HG03520 (cell line): ENCODE results near the gene CAMSAP1.
A peak's percentile ranks its signal among the peaks of the same experiment; 100 is the strongest.
"Not testable (repeated sequence)": the region's sequence is repeated elsewhere in the genome, so short reads cannot be mapped to it uniquely, and the experiment has no call there.

Experiments used
- ATAC-seq: cut with Tn5 transposase; IDR thresholded peaks from one replicate; pipeline ENCODE4 v1.9.1; 2021; ENCODE audit warnings: mild to moderate bottlenecking, moderate library complexity; ENCODE audit not compliant: unreplicated experiment

The CAMSAP1 gene

DNA sequence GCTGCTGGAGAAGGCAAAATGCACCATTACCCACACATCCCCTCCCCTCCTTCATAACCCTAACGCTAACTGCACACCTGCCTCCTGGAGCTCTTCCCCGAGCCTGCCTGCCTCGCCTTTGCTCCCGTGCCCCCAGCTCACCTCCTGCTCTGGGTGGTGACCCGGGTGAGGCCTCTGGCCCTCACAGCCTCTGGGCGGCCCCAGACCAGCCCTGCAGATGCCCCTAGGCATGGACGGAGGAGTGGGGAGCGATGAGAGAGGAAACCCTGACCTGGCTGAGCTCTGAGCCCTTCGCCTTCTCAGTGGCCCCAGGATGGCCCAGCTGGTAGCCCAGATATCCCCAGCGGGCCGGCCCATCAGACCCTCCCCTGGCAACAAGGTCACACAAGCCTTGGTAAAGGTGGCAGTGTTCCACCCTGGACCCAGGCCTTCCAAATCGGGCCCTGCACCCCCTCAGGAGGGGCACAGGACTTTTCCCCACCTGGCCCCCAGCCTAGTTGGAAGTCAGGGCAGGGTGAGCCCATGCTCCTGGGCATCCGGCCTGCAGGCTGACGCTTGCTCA is 14.5 kb upstream of the CAMSAP1 start:
- ATAC-seq, result no peak

DNA sequence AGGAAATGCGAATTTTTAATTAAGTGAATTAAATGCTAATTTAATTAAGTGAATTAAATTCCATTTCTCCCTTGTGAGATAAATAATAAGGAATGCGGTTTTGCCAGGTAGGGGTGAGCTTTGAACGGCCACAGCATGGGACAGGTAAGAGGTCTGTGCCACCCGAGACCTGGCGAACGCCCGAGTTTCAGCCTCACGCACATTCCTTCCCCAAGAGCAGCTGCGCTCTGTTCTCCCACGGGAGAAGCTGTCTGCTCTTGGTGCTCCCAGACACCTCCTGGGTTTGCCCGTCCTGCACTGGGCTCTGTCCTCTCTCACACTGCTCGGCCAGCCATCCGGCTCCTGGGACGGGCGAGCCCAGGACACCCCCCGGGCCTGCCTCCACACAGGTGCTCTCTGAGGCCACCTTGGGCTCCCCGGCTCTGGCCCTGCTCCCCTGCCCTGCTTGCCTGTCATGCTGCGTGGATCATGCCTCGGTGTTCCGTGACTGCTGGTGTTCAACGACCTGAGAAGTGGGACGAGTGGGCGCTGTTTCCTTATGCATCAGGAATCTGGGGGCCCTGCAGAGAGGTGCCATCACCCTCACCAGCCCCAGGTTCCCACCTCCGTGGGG is 13.7 kb upstream of the CAMSAP1 start:
- no peak for ATAC-seq

DNA sequence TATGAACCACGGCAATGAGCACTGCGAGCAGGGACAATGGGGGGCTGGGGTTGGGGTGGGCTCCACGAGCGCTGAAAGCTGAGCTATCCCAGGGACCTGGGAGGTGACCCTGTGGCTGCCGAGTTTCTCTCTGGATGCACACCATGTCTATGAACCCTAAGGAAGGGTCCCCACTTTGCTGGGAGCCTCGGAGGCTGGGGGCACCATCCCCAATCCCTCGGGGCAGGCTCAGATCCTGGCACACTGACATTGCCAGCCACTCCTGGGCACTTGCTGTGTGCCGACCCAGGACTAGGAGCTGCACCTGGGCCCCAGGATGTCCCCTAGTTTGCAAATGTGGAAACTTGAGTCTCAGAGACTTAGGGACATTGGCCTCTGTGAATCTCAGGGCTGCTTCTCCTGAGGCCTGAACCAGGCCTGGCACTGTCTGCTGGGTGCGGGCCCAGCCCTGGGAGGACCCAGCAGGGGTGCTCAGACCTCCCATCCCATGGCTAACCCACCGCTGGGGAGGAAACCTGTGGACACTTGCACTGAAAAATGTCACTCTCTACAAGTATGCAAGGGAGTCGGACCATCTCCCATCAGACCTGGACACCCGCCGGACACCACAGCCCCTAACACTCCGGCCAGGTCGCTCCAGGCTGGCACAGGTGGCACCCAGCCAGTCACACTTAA is 13.0 kb upstream of the CAMSAP1 start:
- no peak for ATAC-seq

DNA sequence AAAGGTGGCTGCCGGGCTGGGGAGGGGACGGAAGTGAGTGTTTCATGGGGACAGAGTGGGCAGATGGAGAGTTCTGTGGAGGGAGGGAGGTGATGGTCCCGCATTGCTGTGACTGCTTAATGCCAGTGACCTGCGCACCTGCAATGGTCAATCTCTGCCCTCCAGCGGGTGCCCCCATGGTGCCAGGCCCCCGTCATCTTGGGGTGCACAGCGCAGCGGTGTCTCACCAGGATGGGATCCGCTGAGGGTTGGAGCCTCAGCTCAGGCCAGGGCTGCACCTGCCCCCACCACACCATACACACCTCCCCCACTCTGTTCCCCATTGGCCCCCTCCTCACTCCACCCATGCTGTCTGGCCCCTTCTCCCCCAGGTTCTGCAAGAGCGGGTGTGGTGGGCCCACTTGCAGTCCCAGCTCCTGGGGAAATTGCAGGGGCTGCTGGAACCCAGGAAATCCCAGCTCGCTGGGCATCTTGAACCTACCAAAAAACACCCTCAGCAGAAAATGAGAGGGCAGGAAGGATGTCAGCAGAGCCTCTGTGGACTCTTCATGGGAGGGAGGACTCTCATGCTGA is 12.1 kb upstream of the CAMSAP1 start:
- no peak for ATAC-seq

DNA sequence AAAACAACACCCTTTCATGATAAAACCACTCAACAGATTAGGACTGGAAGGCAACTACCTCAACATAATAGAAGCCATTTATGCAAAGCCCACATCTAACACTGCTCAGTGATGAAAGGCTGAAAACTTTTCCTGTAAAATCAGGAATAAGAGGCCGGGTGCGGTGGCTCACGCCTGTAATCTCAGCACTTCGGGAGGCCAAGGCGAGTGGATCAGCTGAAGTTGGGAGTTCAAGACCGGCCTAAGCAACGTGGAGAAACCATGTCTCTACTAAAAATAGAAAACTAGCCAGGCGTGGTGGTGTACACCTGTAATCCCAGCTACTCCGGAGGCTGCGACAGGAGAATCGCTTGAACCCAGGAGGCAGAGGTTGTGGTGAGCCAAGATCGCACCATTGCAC is 8.9 kb upstream of the CAMSAP1 start:
- not testable (repeated sequence) for ATAC-seq

DNA sequence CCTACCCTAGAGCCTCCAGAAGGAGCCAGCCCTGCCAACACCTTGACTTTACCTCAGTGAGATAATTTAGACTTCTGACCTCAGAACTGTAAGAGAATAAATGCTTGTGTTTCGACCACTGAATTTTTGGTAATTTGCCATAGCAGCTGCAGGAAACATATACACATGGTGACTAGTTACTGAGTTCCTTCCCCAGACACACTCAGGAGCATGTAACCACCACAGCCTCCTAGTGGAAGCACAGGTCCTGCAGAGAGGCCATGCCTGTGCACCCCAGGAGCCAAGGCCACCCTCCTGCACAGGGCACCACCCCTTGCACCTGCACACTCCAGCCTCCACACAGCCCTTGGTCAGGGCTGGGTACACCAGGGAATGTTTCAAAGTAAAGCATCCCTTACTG is 7.6 kb upstream of the CAMSAP1 start:
- no peak for ATAC-seq

DNA sequence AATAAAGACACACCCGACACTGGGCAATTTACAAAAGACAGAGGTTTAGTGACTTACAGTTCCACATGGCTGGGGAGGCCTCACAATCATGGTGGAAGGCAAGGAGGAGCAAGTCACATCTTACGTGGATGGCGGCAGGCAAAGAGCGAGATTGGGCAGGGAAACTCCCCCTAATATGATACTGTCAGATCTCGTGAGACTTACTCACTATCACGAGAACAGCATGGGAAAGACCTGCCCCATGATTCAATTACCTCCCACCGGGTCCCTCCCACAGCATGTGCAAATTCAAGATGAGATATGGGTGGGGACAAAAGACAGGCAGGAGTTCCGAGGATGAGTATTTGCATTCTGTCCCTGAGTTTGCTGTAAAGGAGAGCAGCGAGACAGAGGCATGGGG is 3.9 kb upstream of the CAMSAP1 start:
- not testable (repeated sequence) for ATAC-seq

DNA sequence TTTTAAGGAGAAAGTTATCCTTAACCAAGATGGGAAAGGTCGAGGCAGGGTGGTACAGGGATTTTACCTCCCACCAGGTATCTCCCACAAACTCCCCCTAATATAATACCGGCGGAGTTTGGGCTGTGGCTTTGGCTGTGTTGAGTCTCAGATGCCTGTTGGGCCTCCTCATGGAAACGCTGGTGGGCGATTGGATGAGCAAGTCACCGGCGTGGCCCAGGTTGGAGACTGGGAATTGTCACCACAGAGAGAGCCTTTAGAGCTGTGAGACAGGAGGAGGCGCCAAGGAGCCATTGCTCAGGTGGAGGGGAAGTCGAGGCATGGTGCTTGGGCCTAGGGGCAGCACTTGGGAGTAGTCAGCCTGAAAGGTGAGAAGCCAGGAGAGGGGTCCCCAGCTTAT is 3.4 kb upstream of the CAMSAP1 start:
- ATAC-seq, result no peak

DNA sequence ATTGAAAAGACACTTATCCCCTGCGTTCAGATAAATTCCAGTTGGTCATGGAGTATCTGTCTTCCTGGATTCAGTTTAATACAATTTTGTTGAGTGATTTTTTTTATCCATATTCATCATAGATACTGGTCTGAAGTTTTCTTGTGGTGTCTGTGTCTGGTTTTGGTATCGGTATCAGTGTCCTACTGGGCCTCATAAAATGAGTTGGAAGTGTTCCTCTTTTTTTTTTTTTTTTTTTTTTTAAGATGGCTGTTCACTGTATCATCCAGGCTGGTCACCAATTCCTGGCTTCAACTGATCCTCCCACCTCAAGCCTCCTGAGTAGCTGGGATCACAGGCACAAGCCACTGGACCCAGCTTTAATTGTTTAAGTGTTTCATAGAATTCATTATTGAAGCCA is 2.9 kb upstream of the CAMSAP1 start:
- ATAC-seq, result no peak

DNA sequence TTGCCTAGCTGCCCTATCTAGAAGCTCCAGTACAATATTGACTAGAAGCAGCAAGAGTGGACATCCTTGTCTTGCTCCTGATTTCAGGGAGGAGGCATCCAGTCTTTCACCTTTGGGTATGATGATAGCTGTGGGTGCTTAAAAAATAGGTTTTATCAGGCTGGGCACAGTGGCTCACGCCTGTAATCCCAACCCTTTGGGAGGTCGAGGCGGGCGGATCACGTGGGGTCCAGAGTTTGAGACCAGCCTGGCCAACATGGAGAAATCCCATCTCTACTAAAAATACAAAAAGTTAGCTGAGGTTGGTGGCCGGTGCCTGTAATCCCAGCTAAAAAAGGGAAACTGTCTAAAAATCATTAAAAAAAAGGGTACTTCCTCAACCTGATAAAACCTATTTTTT is 2.0 kb upstream of the CAMSAP1 start:
- no peak for ATAC-seq

DNA sequence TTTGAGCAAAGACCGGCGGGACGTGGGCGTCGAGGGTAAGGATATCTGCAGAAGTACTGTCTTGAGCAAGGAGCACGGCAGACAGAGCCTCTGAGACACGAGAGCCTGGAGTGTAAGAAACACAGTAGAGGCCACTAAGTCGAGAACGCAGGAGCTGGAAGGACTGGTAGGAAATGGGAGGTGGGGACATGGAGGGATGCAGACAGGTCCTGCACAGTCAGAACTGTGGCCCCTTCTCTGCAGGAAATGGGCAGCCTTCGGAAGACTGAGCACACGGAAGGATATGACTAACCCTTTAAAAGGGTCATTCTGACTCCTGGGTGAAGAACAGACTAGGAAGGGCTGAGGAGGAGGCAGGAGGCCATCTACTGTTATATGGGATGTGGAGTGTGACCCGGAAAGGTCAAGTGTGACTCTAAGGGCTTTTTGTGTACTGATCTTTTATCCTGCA is 1.4 kb upstream of the CAMSAP1 start:
- no peak for ATAC-seq

DNA sequence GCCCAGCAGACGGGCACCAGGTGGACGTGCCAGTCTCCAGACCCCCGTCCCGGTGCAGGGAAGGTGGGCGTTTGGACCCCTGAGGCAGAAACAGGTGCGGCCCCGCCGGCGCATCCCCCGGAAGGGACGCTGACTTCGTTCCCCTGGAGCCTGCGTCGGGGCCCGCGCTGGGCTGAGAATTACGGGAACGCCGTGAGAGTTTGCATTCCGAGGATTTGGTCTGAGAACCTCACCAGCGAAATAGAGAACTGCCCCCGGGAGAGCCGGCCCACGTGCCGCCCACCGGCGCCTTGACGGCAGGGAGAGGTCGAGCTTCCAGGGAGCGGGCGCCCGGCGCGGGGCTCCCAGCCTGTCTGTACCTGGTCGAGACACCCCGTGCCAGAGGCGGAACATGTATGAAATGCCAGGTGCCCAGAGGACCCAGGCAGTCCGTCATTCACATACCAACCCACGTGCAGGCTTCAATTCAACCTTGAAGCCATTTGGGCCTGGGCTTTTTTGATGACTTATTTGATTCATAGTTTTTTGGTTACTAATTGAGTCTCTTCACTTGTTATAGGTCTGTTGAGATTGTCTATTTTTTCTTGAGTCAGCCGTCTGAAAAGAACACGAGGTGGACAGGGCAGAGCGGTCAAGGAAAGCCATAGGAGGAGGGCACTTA is 877 bp upstream of the CAMSAP1 start:
- ATAC-seq, result no peak

DNA sequence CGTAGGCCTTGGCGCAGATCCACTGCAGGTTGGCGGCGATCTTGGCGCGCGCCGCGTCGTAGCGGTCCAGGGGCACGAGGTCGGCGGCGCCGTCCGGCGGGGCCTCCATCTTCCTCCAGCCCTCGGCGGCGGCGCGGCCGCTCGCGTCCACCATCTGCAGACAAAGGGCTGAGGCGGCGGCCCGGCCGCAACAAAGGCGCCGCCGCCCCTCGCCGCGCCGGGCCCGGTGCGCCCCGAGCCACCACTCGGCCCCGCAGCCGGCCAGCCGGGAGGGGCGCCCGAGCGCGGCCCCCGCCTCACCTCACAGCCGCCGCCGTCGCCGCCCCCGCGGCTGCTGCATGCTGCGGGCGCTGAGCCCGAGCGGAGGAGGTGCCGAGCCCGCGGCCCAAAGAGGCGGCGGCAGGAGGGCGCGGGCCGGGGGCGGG is 328 bp downstream of the CAMSAP1 start:
- ATAC-seq, result peak; percentile 30

DNA sequence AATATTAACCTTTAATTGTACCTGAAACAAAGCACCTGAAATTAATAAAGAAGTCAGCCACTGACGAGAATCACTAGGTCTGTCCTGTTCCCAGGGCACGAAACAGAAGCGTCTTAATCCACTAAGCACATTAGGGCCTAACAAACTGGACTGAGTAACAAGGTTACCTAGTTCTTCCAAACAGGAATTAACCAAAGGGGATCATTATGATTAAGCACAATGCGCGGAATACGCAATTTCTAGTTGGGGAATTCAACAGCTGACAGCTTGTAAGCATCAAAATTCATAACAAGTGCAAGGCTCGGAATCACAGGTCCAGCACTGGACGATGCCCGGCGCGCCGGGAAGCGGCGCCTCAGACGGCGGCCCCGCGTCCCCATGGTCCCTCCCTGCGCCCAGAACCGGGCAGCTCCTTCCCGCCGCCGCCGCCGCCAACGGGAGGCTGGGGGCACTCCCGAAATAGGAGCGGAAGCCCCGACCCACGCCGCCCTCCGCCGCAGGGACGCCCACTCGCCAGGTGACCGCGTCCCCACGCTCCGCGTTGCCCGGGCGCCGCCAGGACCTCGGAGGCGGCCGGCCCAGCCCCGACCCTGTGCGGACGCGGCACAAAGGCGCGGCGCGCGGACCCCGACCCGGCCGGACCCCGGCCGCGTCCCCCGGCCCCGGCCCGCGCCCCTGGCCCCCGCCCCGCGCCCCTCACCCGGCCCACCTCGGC is 898 bp downstream of the CAMSAP1 start:
- peak; percentile 10 for ATAC-seq

DNA sequence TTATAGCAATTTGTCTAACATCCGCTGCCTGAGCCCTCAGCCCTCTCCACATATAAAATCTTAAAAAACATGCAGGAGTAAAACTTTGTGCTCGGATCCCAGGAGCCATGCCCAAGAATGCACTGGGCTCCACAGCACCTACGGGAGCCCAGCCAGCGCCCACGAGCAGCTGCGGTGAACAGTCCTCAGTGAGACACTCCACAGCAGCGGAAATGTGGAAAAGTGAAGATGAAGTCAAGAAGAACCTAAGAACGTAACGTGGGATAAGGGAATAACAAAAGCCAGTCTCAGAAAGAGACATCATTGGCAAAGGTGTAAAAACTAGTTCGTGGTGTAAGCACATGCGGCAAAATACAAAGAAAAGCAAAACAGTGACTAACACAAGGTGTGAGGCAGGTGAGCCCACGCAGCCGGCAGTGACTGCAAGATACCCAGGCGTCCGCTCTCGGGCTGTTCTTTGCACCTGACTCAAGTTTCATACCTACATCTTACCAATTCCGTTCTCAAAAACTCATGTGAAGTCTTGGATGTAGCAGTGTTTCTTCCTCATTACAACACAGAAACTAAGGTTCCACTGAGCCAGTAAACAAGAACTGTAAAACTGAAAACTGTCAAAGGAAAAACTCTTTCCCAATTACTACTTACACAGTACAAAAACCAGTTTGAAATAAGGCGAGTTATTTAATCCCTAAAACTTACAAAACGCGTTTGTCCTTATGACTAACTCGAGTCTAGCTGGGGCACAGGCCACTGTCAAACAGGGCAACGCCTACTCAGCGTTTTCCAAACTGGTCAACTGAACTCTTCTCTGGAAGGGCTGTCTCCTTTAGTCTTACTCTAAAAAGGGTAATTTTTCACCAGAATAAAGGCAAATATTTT is 1.7 kb downstream of the CAMSAP1 start:
- no peak for ATAC-seq

DNA sequence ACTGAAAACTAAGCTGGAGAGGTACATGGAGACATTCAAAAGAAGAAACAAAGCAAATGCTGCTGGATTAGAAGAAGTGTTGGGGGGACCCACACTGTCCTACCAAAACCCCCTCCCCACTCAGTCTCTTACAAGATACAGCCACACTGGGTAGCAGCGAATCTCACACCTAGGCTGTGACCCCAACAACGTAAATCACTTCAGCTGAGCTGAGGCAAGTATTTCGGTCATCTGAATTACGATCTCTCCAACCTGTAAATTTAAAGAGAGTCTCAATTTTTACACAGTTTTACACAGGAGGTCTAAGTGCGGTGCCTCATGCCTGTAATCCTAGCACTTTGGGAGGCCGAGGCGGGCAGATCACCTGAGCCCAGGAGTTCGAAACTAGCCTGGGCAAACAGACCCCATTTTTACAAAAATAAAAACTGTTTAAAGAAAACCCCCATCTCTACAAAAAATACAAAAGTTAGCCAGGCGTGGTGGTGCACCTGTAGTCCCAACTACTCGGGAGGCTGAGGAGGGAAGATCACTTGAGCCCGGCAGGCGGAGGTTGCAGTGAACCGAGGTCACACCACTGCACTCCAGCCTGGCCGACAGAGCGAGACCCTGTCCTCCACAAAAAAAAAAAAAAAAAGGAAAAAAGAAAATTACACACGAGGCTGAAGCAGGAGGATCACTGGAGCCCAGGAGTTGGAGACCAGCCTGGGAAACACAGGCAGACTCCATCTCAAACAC is 3.4 kb downstream of the CAMSAP1 start:
- no peak for ATAC-seq

DNA sequence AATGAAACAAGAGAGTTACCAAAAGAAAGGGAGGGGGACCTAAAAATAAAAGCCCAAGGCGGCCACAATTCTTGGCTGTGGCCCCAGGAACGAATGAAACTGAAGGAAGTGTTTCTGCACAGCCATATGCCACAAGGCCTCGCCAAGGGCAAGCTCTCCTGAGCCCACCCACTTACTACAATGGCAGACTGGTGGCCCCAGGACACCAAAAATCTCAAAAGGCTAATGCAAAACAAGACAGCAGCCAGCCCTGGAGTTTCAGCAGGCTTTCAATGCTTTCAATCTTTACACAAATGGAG is 4.0 kb downstream of the CAMSAP1 start:
- no peak for ATAC-seq

DNA sequence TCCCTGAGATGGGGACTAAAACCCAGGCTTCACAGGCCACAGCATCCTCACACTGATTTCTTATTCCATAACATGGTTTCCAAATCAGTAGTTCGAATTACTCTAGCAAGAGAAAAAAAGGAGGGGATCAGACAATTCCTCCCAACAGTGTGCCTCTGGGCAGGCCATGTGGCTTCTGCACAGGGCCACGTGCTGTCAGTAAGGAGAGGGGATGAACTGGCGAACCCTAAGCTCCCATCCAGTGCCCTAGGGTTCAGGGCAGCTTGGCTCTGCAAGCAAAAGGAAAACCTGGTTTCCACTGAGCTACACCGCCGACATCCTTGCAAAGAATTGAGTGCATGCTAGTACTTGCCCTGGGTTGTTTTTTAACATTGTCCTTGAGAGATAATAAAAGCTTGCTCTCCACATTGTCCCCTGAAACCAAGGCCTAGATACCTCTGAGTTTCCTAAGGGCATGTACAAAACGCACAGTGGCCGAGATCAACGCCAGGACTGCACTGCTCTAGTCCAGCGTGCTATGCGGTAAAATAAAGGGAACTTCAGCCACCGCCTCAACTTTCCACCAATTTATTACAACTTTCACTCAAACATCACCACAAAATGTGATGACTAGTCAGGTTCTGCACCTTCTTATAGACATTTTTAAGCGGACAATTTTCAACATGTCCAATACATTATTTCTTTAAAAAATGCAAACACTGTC is 4.5 kb downstream of the CAMSAP1 start:
- ATAC-seq, result no peak

DNA sequence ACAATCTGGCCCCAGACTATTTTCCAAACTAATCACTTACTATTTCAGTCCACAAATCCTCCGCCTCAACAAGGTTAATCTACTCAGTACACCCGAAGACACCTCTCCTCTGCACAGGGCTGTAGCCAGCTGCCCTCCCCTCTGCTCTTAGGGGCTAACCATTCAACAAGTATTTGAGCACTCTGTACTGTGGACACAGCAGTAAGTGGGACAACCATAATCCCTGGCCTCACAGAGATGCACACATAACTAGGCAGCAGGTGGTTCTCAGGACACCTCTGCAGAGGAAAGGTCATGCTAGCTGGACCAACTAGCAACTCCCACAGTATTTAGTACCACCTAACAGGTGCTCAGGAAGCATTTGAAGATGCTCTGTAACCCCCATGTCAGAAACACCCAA is 5.5 kb downstream of the CAMSAP1 start:
- no peak for ATAC-seq
